ENCODE data around the gene SLC25A38.

Gene SLC25A38

GRCh38 chr3:39385456-39386090, 2.4 kb downstream of the SLC25A38 start:
- H3K4me3 ChIP-seq (ENCODE audit: low read length) = no peak overlapping the region
- H3K9ac ChIP-seq (ENCODE audit: low read length) = no peak overlapping the region
- no peaks in the 10 kb centered on the region for H3K27me3 ChIP-seq (ENCODE audit: low read depth, low read length)
- H3K4me1 ChIP-seq (ENCODE audit: low read length) = peaks cover 37% of the 10 kb centered on the region
- H3K36me3 ChIP-seq (replicated peaks; ENCODE audit: low read depth, low read length) = peaks cover 14% of the 10 kb centered on the region
- H3K9me3 ChIP-seq (ENCODE audit: insufficient read depth, low read length) = no peaks in the 10 kb centered on the region
- no peak overlapping the region for H2AFZ ChIP-seq (ENCODE audit: low read depth, low read length)
- TF ChIP-seq, protein P1, sequence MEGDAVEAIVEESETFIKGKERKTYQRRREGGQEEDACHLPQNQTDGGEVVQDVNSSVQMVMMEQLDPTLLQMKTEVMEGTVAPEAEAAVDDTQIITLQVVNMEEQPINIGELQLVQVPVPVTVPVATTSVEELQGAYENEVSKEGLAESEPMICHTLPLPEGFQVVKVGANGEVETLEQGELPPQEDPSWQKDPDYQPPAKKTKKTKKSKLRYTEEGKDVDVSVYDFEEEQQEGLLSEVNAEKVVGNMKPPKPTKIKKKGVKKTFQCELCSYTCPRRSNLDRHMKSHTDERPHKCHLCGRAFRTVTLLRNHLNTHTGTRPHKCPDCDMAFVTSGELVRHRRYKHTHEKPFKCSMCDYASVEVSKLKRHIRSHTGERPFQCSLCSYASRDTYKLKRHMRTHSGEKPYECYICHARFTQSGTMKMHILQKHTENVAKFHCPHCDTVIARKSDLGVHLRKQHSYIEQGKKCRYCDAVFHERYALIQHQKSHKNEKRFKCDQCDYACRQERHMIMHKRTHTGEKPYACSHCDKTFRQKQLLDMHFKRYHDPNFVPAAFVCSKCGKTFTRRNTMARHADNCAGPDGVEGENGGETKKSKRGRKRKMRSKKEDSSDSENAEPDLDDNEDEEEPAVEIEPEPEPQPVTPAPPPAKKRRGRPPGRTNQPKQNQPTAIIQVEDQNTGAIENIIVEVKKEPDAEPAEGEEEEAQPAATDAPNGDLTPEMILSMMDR (IDR thresholded peaks at IDR 0.05; ENCODE audit: low read depth, low read length) = no peak
- no peak for TF ChIP-seq EZH2phosphoT487 (IDR thresholded peaks at IDR 0.05; ENCODE audit: low read depth)
- H3K4me2 ChIP-seq (ENCODE audit: low read length) = no peak overlapping the region
- H4K20me1 ChIP-seq (ENCODE audit: insufficient read depth, low read length) = peaks cover 49% of the 10 kb centered on the region
- H3K27ac ChIP-seq (ENCODE audit: low read length) = no peak overlapping the region
- peaks cover 73% of the 10 kb centered on the region for H3K79me2 ChIP-seq (ENCODE audit: low read length)

DNA sequence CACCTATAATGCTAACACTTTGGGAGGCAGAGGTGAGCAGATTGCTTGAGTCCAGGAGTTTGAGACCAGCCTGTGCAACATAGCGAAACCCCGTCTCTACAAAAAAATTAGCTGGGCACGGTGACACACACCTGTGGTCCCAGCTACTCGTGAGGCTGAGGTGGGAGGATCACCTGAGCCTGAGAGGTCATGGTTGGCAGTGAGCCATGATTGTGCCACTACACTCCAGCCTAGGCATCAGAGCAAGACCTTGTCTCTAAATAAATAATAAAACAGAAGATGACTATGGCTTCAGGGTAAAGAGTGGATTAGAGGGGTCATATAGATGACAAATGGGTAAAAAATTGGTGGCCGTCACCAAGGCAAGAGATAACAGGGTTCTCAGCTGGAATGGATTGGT, 3.1 kb downstream of the SLC25A38 start:
- H3K4me1 ChIP-seq (ENCODE audit: low read length) = peaks cover 37% of the 10 kb centered on the region
- H3K4me2 ChIP-seq (ENCODE audit: low read length) = no peak overlapping the region
- peaks cover 49% of the 10 kb centered on the region for H4K20me1 ChIP-seq (ENCODE audit: insufficient read depth, low read length)
- no peak overlapping the region for H3K4me3 ChIP-seq (ENCODE audit: low read length)
- no peaks in the 10 kb centered on the region for H3K9me3 ChIP-seq (ENCODE audit: insufficient read depth, low read length)
- no peak overlapping the region for H3K27ac ChIP-seq (ENCODE audit: low read length)
- peaks cover 74% of the 10 kb centered on the region for H3K79me2 ChIP-seq (ENCODE audit: low read length)
- H3K27me3 ChIP-seq (ENCODE audit: low read depth, low read length) = no peaks in the 10 kb centered on the region
- peaks cover 20% of the 10 kb centered on the region for H3K36me3 ChIP-seq (replicated peaks; ENCODE audit: low read depth, low read length)
- H2AFZ ChIP-seq (ENCODE audit: low read depth, low read length) = no peak overlapping the region
- H3K9ac ChIP-seq (ENCODE audit: low read length) = no peak overlapping the region
- TF ChIP-seq, protein P1 (IDR thresholded peaks at IDR 0.05; ENCODE audit: low read depth, low read length) = no peak
- TF ChIP-seq EZH2phosphoT487 (IDR thresholded peaks at IDR 0.05; ENCODE audit: low read depth) = no peak

DNA sequence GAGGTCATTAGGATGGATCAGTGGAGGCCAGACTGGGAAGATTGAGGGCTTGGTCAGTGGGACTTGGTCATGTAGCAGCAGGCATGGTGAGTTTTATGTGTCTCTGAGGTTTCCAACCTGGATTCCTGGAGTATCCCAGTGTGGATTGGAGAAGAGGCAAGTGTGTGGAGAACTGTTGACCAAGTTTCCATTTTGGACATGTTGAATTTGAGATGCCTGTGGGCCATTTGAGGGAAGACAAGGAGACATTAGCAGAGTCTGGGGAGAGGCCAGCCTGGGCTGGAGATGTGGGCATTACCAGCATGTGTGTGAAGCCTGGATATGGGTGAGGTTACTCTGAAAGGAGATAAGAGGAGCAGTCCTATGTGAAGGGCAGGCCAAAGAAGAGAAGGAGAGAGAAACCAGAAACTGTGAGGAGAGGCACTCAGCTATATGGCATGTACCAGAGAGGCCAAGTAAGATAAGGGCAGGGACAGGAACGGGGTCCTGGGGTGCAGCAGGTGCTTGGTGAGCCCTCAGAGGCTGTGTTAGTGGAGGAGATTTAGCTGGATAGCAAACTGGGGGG, 4.3 kb downstream of the SLC25A38 start:
- H3K4me3 ChIP-seq (ENCODE audit: low read length) = no peak overlapping the region
- H3K9ac ChIP-seq (ENCODE audit: low read length) = no peak overlapping the region
- H2AFZ ChIP-seq (ENCODE audit: low read depth, low read length) = no peak overlapping the region
- peaks cover 37% of the 10 kb centered on the region for H3K4me1 ChIP-seq (ENCODE audit: low read length)
- H4K20me1 ChIP-seq (ENCODE audit: insufficient read depth, low read length) = peaks cover 49% of the 10 kb centered on the region
- H3K27me3 ChIP-seq (ENCODE audit: low read depth, low read length) = no peaks in the 10 kb centered on the region
- H3K79me2 ChIP-seq (ENCODE audit: low read length) = peaks cover 74% of the 10 kb centered on the region
- peaks cover 29% of the 10 kb centered on the region for H3K36me3 ChIP-seq (replicated peaks; ENCODE audit: low read depth, low read length)
- peak overlapping the region; percentile 62; the same call in 1 of the 2 replicates for H3K4me2 ChIP-seq (ENCODE audit: low read length)
- H3K9me3 ChIP-seq (ENCODE audit: insufficient read depth, low read length) = no peaks in the 10 kb centered on the region
- no peak overlapping the region for H3K27ac ChIP-seq (ENCODE audit: low read length)
- TF ChIP-seq, protein P1 (IDR thresholded peaks at IDR 0.05; ENCODE audit: low read depth, low read length) = no peak
- no peak for TF ChIP-seq EZH2phosphoT487 (IDR thresholded peaks at IDR 0.05; ENCODE audit: low read depth)

GRCh38 chr3:39388153-39388552, 5.0 kb downstream of the SLC25A38 start:
- TF ChIP-seq, protein P1 (IDR thresholded peaks at IDR 0.05; ENCODE audit: low read depth, low read length) = no peak
- TF ChIP-seq EZH2phosphoT487 (IDR thresholded peaks at IDR 0.05; ENCODE audit: low read depth) = no peak
- Histone ChIP-seq H3K4me3 (ENCODE audit: low read length) (no peak overlapping the region), H3K4me1 (ENCODE audit: low read length) (peaks cover 34% of the 10 kb centered on the region), H3K4me2 (ENCODE audit: low read length) (peak overlapping the region; percentile 62), H3K9ac (ENCODE audit: low read length) (no peak overlapping the region), H3K9me3 (ENCODE audit: insufficient read depth, low read length) (no peaks in the 10 kb centered on the region), H3K27ac (ENCODE audit: low read length) (no peak overlapping the region), H3K36me3 (replicated peaks; ENCODE audit: low read depth, low read length) (peaks cover 32% of the 10 kb centered on the region), H3K27me3 (ENCODE audit: low read depth, low read length) (no peaks in the 10 kb centered on the region), H4K20me1 (ENCODE audit: insufficient read depth, low read length) (peaks cover 49% of the 10 kb centered on the region), H2AFZ (ENCODE audit: low read depth, low read length) (no peak overlapping the region), H3K79me2 (ENCODE audit: low read length) (peaks cover 74% of the 10 kb centered on the region)

Data from OCI-LY3 (cell line).